SK-N-SH (cell line): Measurements from ENCODE around the gene KLF2. TPM values are rescaled to one million over a fixed set of nuclear protein-coding genes. Genes with fewer than 3 reads are reported as not detected.

Experiments
- CTCF ChIA-PET: fragments of 300-600, 350-600 bp; formaldehyde crosslinking; extraction: SDS; loops from one replicate; lab custom pipeline; 2021; lab: Yijun Ruan, JAX
- POLR2A ChIA-PET: fragments of 350-600 bp; sonication (Branson Sonifier 250); formaldehyde crosslinking; extraction: SDS; loops from one replicate; lab custom pipeline; 2020; ENCODE audit warnings: antibody characterized with exemption, inconsistent platforms; lab: Yijun Ruan, JAX
- DNase-seq: peaks from one replicate; pipeline ENCODE4 v3.0.0; 2012
- H2AFZ ChIP-seq: fragments of 200-600 bp; sonication (generic); 2 replicates; pipeline ENCODE4 v1.8.1; 2016; ENCODE audit warnings: antibody characterized with exemption, mild to moderate bottlenecking, low read depth
- H3F3A ChIP-seq: fragments of 200-600 bp; sonication (generic); replicated peaks from 2 replicates; pipeline ENCODE3; 2016; ENCODE audit warnings: antibody characterized with exemption, mild to moderate bottlenecking; ENCODE audit not compliant: insufficient read depth
- H3K27ac ChIP-seq, 2 experiments: fragments of 200-500 bp in 1 of 2; fragments of 200-600 bp in 1 of 2; sonication (Bioruptor generic) in 1 of 2; sonication (generic), shearing (Covaris generic) in 1 of 2; 2 replicates each; pipeline versions ENCODE4 v1.5.1 to v1.6.1; 2014 to 2016; ENCODE audit warnings: low read depth in 2 of 2, inconsistent platforms in 1 of 2, low read length in 1 of 2, mild to moderate bottlenecking in 1 of 2, mixed read lengths in 1 of 2
- H3K27me3 ChIP-seq: fragments of 200-600 bp; sonication (generic), shearing (Covaris generic); 2 replicates; pipeline ENCODE4 v1.6.1; 2016; ENCODE audit warnings: mixed run types; ENCODE audit not compliant: insufficient read depth
- H3K36me3 ChIP-seq, 2 experiments: fragments of 200-500 bp in 1 of 2; fragments of 200-600 bp in 1 of 2; sonication (Bioruptor generic) in 1 of 2; sonication (generic) in 1 of 2; replicated peaks in 1 of 2; 2 replicates each; pipeline versions ENCODE3 to v1.5.1; 2014 to 2016; ENCODE audit warnings: low read length in 1 of 2, mild to moderate bottlenecking in 1 of 2; ENCODE audit not compliant: insufficient read depth in 2 of 2, control insufficient read depth in 1 of 2
- H3K4me1 ChIP-seq, 2 experiments: fragments of 200-500 bp in 1 of 2; fragments of 200-600 bp in 1 of 2; sonication (Bioruptor generic) in 1 of 2; sonication (generic), shearing (Covaris generic) in 1 of 2; 2 replicates each; pipeline versions ENCODE4 v1.5.1 to v1.6.1; 2014 to 2016; ENCODE audit warnings: low read depth in 1 of 2, low read length in 1 of 2, mixed run types in 1 of 2; ENCODE audit not compliant: insufficient read depth in 2 of 2, control insufficient read depth in 1 of 2
- H3K4me2 ChIP-seq: fragments of 200-600 bp; sonication (generic), shearing (Covaris generic); 2 replicates; pipeline ENCODE4 v1.6.1; 2017; ENCODE audit warnings: mixed run types
- H3K4me3 ChIP-seq, 2 experiments: fragments of 200-500 bp in 1 of 2; fragments of 200-600 bp in 1 of 2; sonication (Bioruptor generic) in 1 of 2; sonication (generic), shearing (Covaris generic) in 1 of 2; 2 replicates each; pipeline versions ENCODE4 v1.5.1 to v1.8.1; 2014 to 2016; ENCODE audit warnings: low read depth in 2 of 2, inconsistent platforms in 1 of 2, low read length in 1 of 2, mild to moderate bottlenecking in 1 of 2, mixed read lengths in 1 of 2, moderate library complexity in 1 of 2
- H3K79me2 ChIP-seq: fragments of 200-600 bp; sonication (generic); 2 replicates; pipeline ENCODE4 v1.8.1; 2017; ENCODE audit warnings: mild to moderate bottlenecking; ENCODE audit not compliant: insufficient read depth
- H3K9ac ChIP-seq: fragments of 200-600 bp; sonication (generic); 2 replicates; pipeline ENCODE4 v1.6.1; 2017; ENCODE audit warnings: mixed run types
- H3K9me2 ChIP-seq: fragments of 200-600 bp; sonication (generic); 2 replicates; pipeline ENCODE4 v1.6.1; 2017; ENCODE audit warnings: mixed run types
- H3K9me3 ChIP-seq: fragments of 200-600 bp; sonication (generic); 2 replicates; pipeline ENCODE4 v1.6.1; 2017; ENCODE audit warnings: mixed run types, mild to moderate bottlenecking, moderate library complexity
- H4K20me1 ChIP-seq: fragments of 200-600 bp; sonication (generic); 2 replicates; pipeline ENCODE4 v1.6.1; 2017; ENCODE audit warnings: mild to moderate bottlenecking, mixed run types; ENCODE audit not compliant: insufficient read depth
- CHD2 ChIP-seq: fragments of 150-350 bp; IDR thresholded peaks from 2 replicates; pipeline ENCODE4 v1.6.1; 2018; ENCODE audit warnings: low read length; ENCODE audit not compliant: partially characterized antibody
- ELF1 ChIP-seq: IDR thresholded peaks from 2 replicates; pipeline ENCODE4 v1.4.0; 2012
- EP300 ChIP-seq, 2 experiments: IDR thresholded peaks; 2 replicates each; pipeline versions ENCODE4 v1.4.0 to v1.6.1; 2012; ENCODE audit warnings: borderline replicate concordance in 1 of 2, low read depth in 1 of 2, low read length in 1 of 2
- EZH2phosphoT487 ChIP-seq: fragments of 200-600 bp; sonication (generic); IDR thresholded peaks from 2 replicates; pipeline ENCODE4 v1.6.1; 2017; ENCODE audit warnings: low read depth, mixed run types, mild to moderate bottlenecking, antibody characterized with exemption, moderate library complexity, borderline replicate concordance
- FOSL2 ChIP-seq: IDR thresholded peaks from 2 replicates; pipeline ENCODE4 v1.4.0; 2012; ENCODE audit warnings: low read depth, mild to moderate bottlenecking, moderate library complexity, borderline replicate concordance
- FOXJ3 ChIP-seq: sonication (generic); formaldehyde crosslinking; IDR thresholded peaks from 2 replicates; pipeline ENCODE4 v1.5.1; 2020; ENCODE audit warnings: mild to moderate bottlenecking, missing genetic modification reagents
- GABPA ChIP-seq: IDR thresholded peaks from 2 replicates; pipeline ENCODE4 v1.4.0; 2012; ENCODE audit warnings: low read depth, mild to moderate bottlenecking
- GATA2 ChIP-seq: sonication (generic); formaldehyde crosslinking; IDR thresholded peaks from 2 replicates; pipeline ENCODE4 v1.5.0; 2020; ENCODE audit warnings: mild to moderate bottlenecking, missing genetic modification reagents
- IRF3 ChIP-seq: fragments of 150-350 bp; IDR thresholded peaks from 2 replicates; pipeline ENCODE4 v1.6.1; 2016; ENCODE audit warnings: mild to moderate bottlenecking, low read depth, low read length
- JUND ChIP-seq: IDR thresholded peaks from 2 replicates; pipeline ENCODE4 v1.4.0; 2012
- MAX ChIP-seq: IDR thresholded peaks from 2 replicates; pipeline ENCODE4 v1.4.0; 2012; ENCODE audit warnings: low read depth
- RFX5 ChIP-seq: IDR thresholded peaks from 2 replicates; pipeline ENCODE4 v1.6.1; 2012; ENCODE audit warnings: mild to moderate bottlenecking, improper control_type of control experiment, low read length
- RXRA ChIP-seq: IDR thresholded peaks from 2 replicates; pipeline ENCODE4 v1.4.0; 2012; ENCODE audit warnings: low read depth, mild to moderate bottlenecking, borderline replicate concordance
- SIN3A ChIP-seq: IDR thresholded peaks from 2 replicates; pipeline ENCODE4 v1.6.1; 2012; ENCODE audit warnings: low read depth, mild to moderate bottlenecking, low read length, moderate library complexity, borderline replicate concordance
- SMC3 ChIP-seq: IDR thresholded peaks from 2 replicates; pipeline ENCODE4 v1.6.1; 2012; ENCODE audit warnings: low read depth, low read length, improper control_type of control experiment
- TEAD4 ChIP-seq: IDR thresholded peaks from 2 replicates; pipeline ENCODE4 v1.4.0; 2012; ENCODE audit warnings: mild to moderate bottlenecking, borderline replicate concordance; ENCODE audit not compliant: insufficient read depth
- USF2 ChIP-seq: fragments of 150-350 bp; IDR thresholded peaks from 2 replicates; pipeline ENCODE4 v1.6.1; 2017; ENCODE audit warnings: antibody characterized with exemption, low read length, low read depth, borderline replicate concordance
- YY1 ChIP-seq: IDR thresholded peaks from 2 replicates; pipeline ENCODE4 v1.4.0; 2012; ENCODE audit warnings: low read depth, mild to moderate bottlenecking
- WGBS: methylation state at CpG from one replicate; pipeline ENCODE4 v1.1.6; 2017; ENCODE audit warnings: low lambda C conversion rate; 5-methylcytosine and 5-hydroxymethylcytosine counted together
- polyA plus RNA-seq, 3 experiments: library from polyadenylated mRNA; depleted of rRNA; stranded (reverse); fragments of >200 nt; gene quantifications; 2 replicates each; pipeline ENCODE4 v1.2.3, GENCODE V29; 2012
- TF ChIP-seq, protein P1 (sequence below): IDR thresholded peaks from 2 replicates; pipeline ENCODE4 v1.6.1; 2012; ENCODE audit warnings: mild to moderate bottlenecking, low read depth, low read length, moderate library complexity

KLF2 gene
- polyA plus RNA-seq, 1 of the 3 experiments (the other 2 are of a cell fraction), result 6.9 TPM

GRCh38 chr19:16339361-16339725, 14.7 kb downstream of the KLF2 start:
- no peaks in the 10 kb centered on the region for H3K27me3 ChIP-seq
- peak overlapping the region; percentile 50; the same call in 1 of the 2 replicates for H3K9ac ChIP-seq
- H4K20me1 ChIP-seq, result no peaks in the 10 kb centered on the region
- no peaks in the 10 kb centered on the region for H3K79me2 ChIP-seq
- peaks cover 26% of the 10 kb centered on the region for H3F3A ChIP-seq
- 0 out of 2 replicates have a peak overlapping the region, but pooled peaks have one; percentile 8 for H2AFZ ChIP-seq
- no peaks in the 10 kb centered on the region for H3K9me3 ChIP-seq
- peak overlapping the region; percentile 53 to 77; a peak in 3 of 4 replicates for H3K27ac ChIP-seq
- H3K4me3 ChIP-seq, result no peak overlapping the region
- peak overlapping the region; percentile 75 for H3K4me2 ChIP-seq
- POLR2A ChIA-PET, result no interaction called here
- H3K9me2 ChIP-seq, result no peaks in the 10 kb centered on the region
- H3K36me3 ChIP-seq, result no peaks in the 10 kb centered on the region
- whole genome bisulfite sequencing, result 75% methylated on average over 5 of the region's 6 CpGs
- CTCF ChIA-PET, result interaction anchor here (0.6 to 1.2 kb wide), 4 partner anchors 11 to 274 kb away, joined by 3 to 4 read pairs (median 3); no protein-coding TSS in a partner anchor
- H3K4me1 ChIP-seq, result peaks cover 0 to 22% of the 10 kb centered on the region in 2 experiments; a peak in 3 of 4 replicates
- DNase-seq, result no peak
- no peak for TF ChIP-seq TEAD4
- TF ChIP-seq IRF3, result no peak
- no peak for TF ChIP-seq JUND
- TF ChIP-seq CHD2, result no peak
- no peak for TF ChIP-seq SIN3A
- TF ChIP-seq YY1, result no peak
- no peak for TF ChIP-seq EP300 (IDR thresholded peaks at IDR 0.05; ENCODE audit: borderline replicate concordance in 1 of 2, low read depth in 1 of 2, low read length in 1 of 2)
- no peak for TF ChIP-seq FOXJ3 (CRISPR knock-in tag)
- TF ChIP-seq USF2, result no peak
- no peak for TF ChIP-seq RXRA
- TF ChIP-seq GATA2 (CRISPR knock-in tag), result no peak
- TF ChIP-seq GABPA, result no peak
- no peak for TF ChIP-seq FOSL2
- TF ChIP-seq EZH2phosphoT487, result no peak
- TF ChIP-seq RFX5, result no peak
- TF ChIP-seq MAX, result no peak

- DNase-seq, result no peak
- Histone ChIP-seq H3K27me3 (no peaks in the 10 kb centered on the region), H3K4me2 (no peak overlapping the region), H3K9me2 (no peaks in the 10 kb centered on the region), H3K27ac (no peak overlapping the region; a peak in 1 of 4 replicates), H3K36me3 (no peaks in the 10 kb centered on the region), H3K4me1 (peaks cover 0 to 22% of the 10 kb centered on the region in 2 experiments; a peak in 3 of 4 replicates), H3K9ac (no peak overlapping the region), H3F3A (peaks cover 26% of the 10 kb centered on the region), H3K79me2 (no peaks in the 10 kb centered on the region), H3K4me3 (no peak overlapping the region), H3K9me3 (no peaks in the 10 kb centered on the region), H2AFZ (no peak overlapping the region), H4K20me1 (no peaks in the 10 kb centered on the region)
- POLR2A ChIA-PET, result no interaction called here
- WGBS, result 49% methylated on average over 5 of the region's 5 CpGs
- CTCF ChIA-PET, result interaction anchor here (1.0 kb wide), 1 partner anchor 9 kb away, joined by 3 read pairs; no protein-coding TSS in a partner anchor
- TF ChIP-seq, protein P1, sequence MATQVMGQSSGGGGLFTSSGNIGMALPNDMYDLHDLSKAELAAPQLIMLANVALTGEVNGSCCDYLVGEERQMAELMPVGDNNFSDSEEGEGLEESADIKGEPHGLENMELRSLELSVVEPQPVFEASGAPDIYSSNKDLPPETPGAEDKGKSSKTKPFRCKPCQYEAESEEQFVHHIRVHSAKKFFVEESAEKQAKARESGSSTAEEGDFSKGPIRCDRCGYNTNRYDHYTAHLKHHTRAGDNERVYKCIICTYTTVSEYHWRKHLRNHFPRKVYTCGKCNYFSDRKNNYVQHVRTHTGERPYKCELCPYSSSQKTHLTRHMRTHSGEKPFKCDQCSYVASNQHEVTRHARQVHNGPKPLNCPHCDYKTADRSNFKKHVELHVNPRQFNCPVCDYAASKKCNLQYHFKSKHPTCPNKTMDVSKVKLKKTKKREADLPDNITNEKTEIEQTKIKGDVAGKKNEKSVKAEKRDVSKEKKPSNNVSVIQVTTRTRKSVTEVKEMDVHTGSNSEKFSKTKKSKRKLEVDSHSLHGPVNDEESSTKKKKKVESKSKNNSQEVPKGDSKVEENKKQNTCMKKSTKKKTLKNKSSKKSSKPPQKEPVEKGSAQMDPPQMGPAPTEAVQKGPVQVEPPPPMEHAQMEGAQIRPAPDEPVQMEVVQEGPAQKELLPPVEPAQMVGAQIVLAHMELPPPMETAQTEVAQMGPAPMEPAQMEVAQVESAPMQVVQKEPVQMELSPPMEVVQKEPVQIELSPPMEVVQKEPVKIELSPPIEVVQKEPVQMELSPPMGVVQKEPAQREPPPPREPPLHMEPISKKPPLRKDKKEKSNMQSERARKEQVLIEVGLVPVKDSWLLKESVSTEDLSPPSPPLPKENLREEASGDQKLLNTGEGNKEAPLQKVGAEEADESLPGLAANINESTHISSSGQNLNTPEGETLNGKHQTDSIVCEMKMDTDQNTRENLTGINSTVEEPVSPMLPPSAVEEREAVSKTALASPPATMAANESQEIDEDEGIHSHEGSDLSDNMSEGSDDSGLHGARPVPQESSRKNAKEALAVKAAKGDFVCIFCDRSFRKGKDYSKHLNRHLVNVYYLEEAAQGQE, result no peak
- TF ChIP-seq SMC3, result no peak
- TF ChIP-seq ELF1, result no peak
- no peak for TF ChIP-seq GATA2 (CRISPR knock-in tag)
- TF ChIP-seq GABPA, result no peak
- TF ChIP-seq SIN3A, result no peak
- no peak for TF ChIP-seq USF2
Observed at GRCh38 chr19:16340092-16340491, 15.5 kb downstream of the KLF2 start.
